GM12878 (cell line): ENCODE data around the gene CCNDBP1. TPM values are rescaled to one million over a fixed set of nuclear protein-coding genes. Genes with fewer than 3 reads are reported as not detected.

Source experiments
- ATAC-seq: fragments of 200-7000 bp; cut with Tn5 transposase; 3 replicates; pipeline ENCODE4 v1.9.1; 2020; ENCODE audit warnings: mild to moderate bottlenecking, moderate library complexity
- BruUV-seq: library from RNA; stranded (reverse); fragments of 400-500 nt; replicated peaks from 2 replicates; lab custom pipeline; 2021; lab: Mats Ljungman, UMichigan
- CTCF ChIA-PET: fragments of 300-600 bp; sonication (Branson Sonifier 250); formaldehyde crosslinking; extraction: SDS; loops from one replicate; lab custom pipeline; 2021; ENCODE audit warnings: inconsistent platforms; lab: Yijun Ruan, JAX
- POLR2A ChIA-PET: fragments of 350-600 bp; formaldehyde crosslinking; extraction: SDS; loops from one replicate; lab custom pipeline; 2021; ENCODE audit warnings: inconsistent platforms; lab: Charles Lee
- RAD21 ChIA-PET: fragments of 300-600 bp; sonication (Branson Sonifier 250); formaldehyde crosslinking; loops from one replicate; lab custom pipeline; 2023; ENCODE audit warnings: antibody characterized with exemption; ENCODE audit not compliant: unreplicated experiment; lab: Charles Lee
- SMC1A ChIA-PET: fragments of 300-600 bp; sonication (Branson Sonifier 250); formaldehyde crosslinking; loops from one replicate; lab custom pipeline; 2023; ENCODE audit not compliant: unreplicated experiment, uncharacterized antibody; lab: Charles Lee
- DNase-seq: peaks from one replicate; pipeline ENCODE4 v3.0.0-alpha.2; 2011; ENCODE audit warnings: low read depth, low spot score
- FAIRE-seq: peaks from 3 replicates; lab custom pipeline; 2011; peaks lifted over from hg19 to GRCh38; lab: Jason Lieb, UNC
- H2AFZ ChIP-seq: 2 replicates; pipeline ENCODE4 v1.6.0; 2011; ENCODE audit warnings: low read depth, low read length, control low read depth; ENCODE audit not compliant: control insufficient read depth
- H3K27ac ChIP-seq: 2 replicates; pipeline ENCODE4 v1.5.1; 2011; ENCODE audit warnings: control low read depth; ENCODE audit not compliant: control insufficient read depth, insufficient read depth
- H3K27me3 ChIP-seq, 2 experiments: replicated peaks in 1 of 2; 2 replicates each; pipeline versions ENCODE4 v1.6.0 to v1.6.1; 2011; ENCODE audit warnings: low read length in 1 of 2; ENCODE audit not compliant: control insufficient read depth in 2 of 2, insufficient read depth in 2 of 2
- H3K36me3 ChIP-seq, 2 experiments: 2 replicates each; pipeline ENCODE4 v1.5.1; 2011; ENCODE audit warnings: low read length in 1 of 2; ENCODE audit not compliant: control insufficient read depth in 2 of 2, insufficient read depth in 2 of 2
- H3K4me1 ChIP-seq: 2 replicates; pipeline ENCODE4 v1.6.1; 2011; ENCODE audit warnings: mild to moderate bottlenecking, low read length, moderate library complexity, mixed read lengths; ENCODE audit not compliant: control insufficient read depth, insufficient read depth
- H3K4me2 ChIP-seq: 2 replicates; pipeline ENCODE4 v1.6.0; 2011; ENCODE audit warnings: control low read depth; ENCODE audit not compliant: control insufficient read depth, insufficient read depth
- H3K4me3 ChIP-seq: fragments of 200-600 bp; sonication (generic); 2 replicates; pipeline ENCODE4 v1.5.1; 2016
- H3K79me2 ChIP-seq: 2 replicates; pipeline ENCODE4 v1.6.0; 2011; ENCODE audit warnings: low read length; ENCODE audit not compliant: control insufficient read depth, insufficient read depth
- H3K9ac ChIP-seq: 2 replicates; pipeline ENCODE4 v1.8.0; 2011; ENCODE audit warnings: low read length, control low read depth, mixed read lengths; ENCODE audit not compliant: control insufficient read depth, insufficient read depth
- H3K9me3 ChIP-seq: replicated peaks from 3 replicates; pipeline ENCODE4 v1.5.1; 2011; ENCODE audit warnings: mild to moderate bottlenecking, low read length; ENCODE audit not compliant: control insufficient read depth, insufficient read depth
- H4K20me1 ChIP-seq: 2 replicates; pipeline ENCODE4 v1.6.0; 2011; ENCODE audit not compliant: control insufficient read depth, insufficient read depth
- BCLAF1 ChIP-seq: fragments of 450-650 bp; IDR thresholded peaks from 2 replicates; pipeline ENCODE4 v1.6.1; 2017; ENCODE audit warnings: antibody characterized with exemption, mild to moderate bottlenecking, moderate library complexity
- EED ChIP-seq: sonication (generic); IDR thresholded peaks from 2 replicates; pipeline ENCODE4 v1.6.1; 2016; ENCODE audit warnings: antibody characterized with exemption, low read depth
- EP300 ChIP-seq, 2 experiments: fragments of 150-350 bp in 1 of 2; IDR thresholded peaks; 2 replicates each; pipeline ENCODE4 v1.6.1; 2011 to 2012; ENCODE audit warnings: low read depth in 2 of 2, low read length in 2 of 2, borderline replicate concordance in 1 of 2, improper control_type of control experiment in 1 of 2, inconsistent platforms in 1 of 2; ENCODE audit not compliant: control insufficient read depth in 1 of 2
- EZH2 ChIP-seq: IDR thresholded peaks from 2 replicates; pipeline ENCODE4 v1.6.1; 2012; ENCODE audit warnings: low read depth, mild to moderate bottlenecking, control low read depth, inconsistent platforms, low read length, borderline replicate concordance; ENCODE audit not compliant: control insufficient read depth
- KAT2A ChIP-seq: conservative IDR thresholded peaks from 2 replicates; pipeline ENCODE4 v1.6.1; 2011; ENCODE audit warnings: low read depth, low read length; ENCODE audit not compliant: control insufficient read depth
- NR2C2 ChIP-seq: IDR thresholded peaks from 2 replicates; pipeline ENCODE4 v1.6.1; 2011; ENCODE audit warnings: borderline replicate concordance, low read depth; ENCODE audit not compliant: control insufficient read depth, insufficient read length
- PAX8 ChIP-seq: fragments of 450-650 bp; IDR thresholded peaks from 2 replicates; pipeline ENCODE4 v1.6.1; 2017; ENCODE audit warnings: mild to moderate bottlenecking, moderate library complexity
- RUNX3 ChIP-seq: IDR thresholded peaks from 2 replicates; pipeline ENCODE4 v1.6.1; 2012; ENCODE audit warnings: low read length, inconsistent platforms
- WGBS: methylation state at CpG from one replicate; pipeline ENCODE4 v1.1.6; 2016; ENCODE audit warnings: low lambda C conversion rate; ENCODE audit not compliant: insufficient replicate concordance, insufficient coverage; ENCODE audit errors: missing lambda C conversion rate; 5-methylcytosine and 5-hydroxymethylcytosine counted together
- in situ Hi-C: fragments of 300-500 bp; cut with MboI; formaldehyde crosslinking; loops from 9 replicates; pipeline ENCODE4 v1.14.3; 2018; ENCODE audit warnings: mixed read lengths
- intact Hi-C: fragments of 100-400 bp; cut with micrococcal nuclease; formaldehyde crosslinking; loops from one replicate; pipeline ENCODE4 v1.14.2; 2022; ENCODE audit not compliant: unreplicated experiment
- polyA plus RNA-seq, 11 experiments: library from polyadenylated mRNA; depleted of rRNA in 4 of 11; unstranded in 6 of 11; stranded (reverse) in 5 of 11; fragments of >200 nt; fragmentation: Nextera tagmentation in 4 of 11; fragmentation: Illumina TruSeq in 1 of 11; extraction: Ambion mirVana in 4 of 11; extraction: Trizol in 1 of 11; gene quantifications; 1 replicate in 1 of 11; 2 replicates in 10 of 11; pipeline versions ENCODE4 v1.2.1 to v1.2.3, GENCODE V29; 2011 to 2016; ENCODE audit warnings: inconsistent platforms in 2 of 11, missing spikeins in 2 of 11, low read depth in 1 of 11
- total RNA-seq, 4 experiments: library from RNA; depleted of rRNA in 3 of 4; stranded (reverse); fragments of >200 nt in 3 of 4; fragmentation: Illumina TruSeq in 1 of 4; extraction: Trizol in 1 of 4; gene quantifications; 2 replicates each; pipeline versions ENCODE4 v1.2.1 to v1.2.3, GENCODE V29; 2013 to 2021
- TF ChIP-seq, protein P1 (sequence below): IDR thresholded peaks from 2 replicates; pipeline ENCODE4 v1.6.1; 2011; ENCODE audit warnings: borderline replicate concordance, low read depth, mild to moderate bottlenecking, moderate library complexity, low read length; ENCODE audit not compliant: insufficient read depth, poor library complexity, severe bottlenecking

CCNDBP1 gene
- total and polyA plus RNA-seq, 10 of the 15 experiments (the other 5 are each of a cell fraction or from before 2014, with no cell fraction given): 30.1 to 86.7 (median 42.2) TPM

DNA sequence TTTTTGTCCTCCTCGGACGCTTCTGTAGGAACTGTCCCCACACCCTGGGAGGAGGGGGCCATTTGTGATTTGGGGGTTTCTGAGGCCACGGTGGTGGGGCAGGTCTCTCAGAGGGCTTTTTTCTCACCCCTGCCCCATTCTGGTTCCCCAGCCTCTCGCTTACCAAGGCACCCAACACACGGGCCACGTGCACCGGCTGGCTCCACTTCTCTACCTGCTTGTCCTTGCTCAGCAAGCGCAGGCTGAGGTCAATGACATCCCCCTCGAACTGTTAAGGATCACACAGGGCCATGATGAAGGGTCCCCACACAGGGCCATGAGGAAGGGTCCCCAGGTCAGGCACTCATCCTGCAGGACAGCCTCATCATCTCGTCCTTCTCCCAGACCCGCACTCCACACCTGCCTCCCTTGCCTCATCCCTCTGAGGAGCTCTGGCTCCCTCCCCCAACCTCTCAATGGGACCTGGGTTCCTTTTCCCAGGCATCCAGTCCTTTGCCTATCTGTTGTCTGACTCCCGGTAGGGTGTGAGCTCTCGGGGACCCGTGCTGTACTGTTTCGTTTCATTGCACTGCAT, 25.1 kb downstream of the CCNDBP1 start (continued):
- TF ChIP-seq, protein P1, sequence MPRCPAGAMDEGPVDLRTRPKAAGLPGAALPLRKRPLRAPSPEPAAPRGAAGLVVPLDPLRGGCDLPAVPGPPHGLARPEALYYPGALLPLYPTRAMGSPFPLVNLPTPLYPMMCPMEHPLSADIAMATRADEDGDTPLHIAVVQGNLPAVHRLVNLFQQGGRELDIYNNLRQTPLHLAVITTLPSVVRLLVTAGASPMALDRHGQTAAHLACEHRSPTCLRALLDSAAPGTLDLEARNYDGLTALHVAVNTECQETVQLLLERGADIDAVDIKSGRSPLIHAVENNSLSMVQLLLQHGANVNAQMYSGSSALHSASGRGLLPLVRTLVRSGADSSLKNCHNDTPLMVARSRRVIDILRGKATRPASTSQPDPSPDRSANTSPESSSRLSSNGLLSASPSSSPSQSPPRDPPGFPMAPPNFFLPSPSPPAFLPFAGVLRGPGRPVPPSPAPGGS: no peak
- TF ChIP-seq NR2C2: no peak

DNA sequence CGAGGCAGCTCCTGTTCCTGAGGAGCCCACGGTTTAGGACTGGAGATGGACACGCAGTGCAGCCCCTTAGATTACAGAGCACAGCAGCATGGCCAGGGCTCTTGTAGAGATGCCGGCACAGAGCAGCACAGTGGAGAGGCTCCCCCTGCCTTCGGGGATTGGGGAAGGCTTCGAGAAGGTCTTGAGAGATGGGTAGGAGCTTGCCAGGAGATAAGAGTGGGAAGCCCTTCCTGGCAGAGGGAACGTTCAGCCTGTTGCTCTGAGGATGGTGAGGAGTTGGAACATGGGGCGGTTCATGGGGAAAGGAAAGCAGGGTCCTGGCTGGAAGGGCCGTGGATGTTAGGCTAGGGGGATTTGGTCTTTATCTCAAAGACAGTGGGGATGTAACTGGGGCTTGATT, 25.6 kb downstream of the CCNDBP1 start:
- no peak overlapping the region for H3K9ac ChIP-seq
- POLR2A ChIA-PET: no interaction called here
- H2AFZ ChIP-seq: no peak overlapping the region
- WGBS: 34% methylated on average over 9 of the region's 9 CpGs
- no peaks in the 10 kb centered on the region for H3K9me3 ChIP-seq
- H3K4me1 ChIP-seq: no peaks in the 10 kb centered on the region
- DNase-seq (no peak), FAIRE-seq (no peak), ATAC-seq (no peak)
- TF ChIP-seq BCLAF1: no peak
- TF ChIP-seq EED: no peak
- TF ChIP-seq EP300 (IDR thresholded peaks at IDR 0.05; ENCODE audit: borderline replicate concordance in 1 of 2, control insufficient read depth in 1 of 2, low read depth in 2 of 2, low read length in 2 of 2): no peak
- TF ChIP-seq PAX8: no peak
- no peak for TF ChIP-seq RUNX3
- TF ChIP-seq KAT2A: no peak
- no peak for TF ChIP-seq EZH2
- in situ Hi-C loops: no loop called here
- H3K27ac ChIP-seq: no peak overlapping the region
- no peaks in the 10 kb centered on the region for H4K20me1 ChIP-seq
- SMC1A ChIA-PET: interaction anchor here (1.0 to 3.9 kb wide), 4 partner anchors 15 to 75 kb away, joined by 3 to 12 read pairs (median 4); no protein-coding TSS in a partner anchor
- no peaks in the 10 kb centered on the region for H3K36me3 ChIP-seq
- BruUV-seq: no TSS peak
- no peak overlapping the region for H3K4me2 ChIP-seq
- no peak overlapping the region for H3K4me3 ChIP-seq
- RAD21 ChIA-PET: interaction anchor here (1.4 kb wide), 1 partner anchor 76 kb away, joined by 3 read pairs; no protein-coding TSS in a partner anchor
- intact Hi-C loops: no loop called here
- CTCF ChIA-PET: interaction anchor here (1.0 to 3.1 kb wide), 3 partner anchors 11 to 74 kb away, joined by 5 to 12 read pairs (median 7); no protein-coding TSS in a partner anchor
- H3K27me3 ChIP-seq: peaks cover 0 to 3% of the 10 kb centered on the region in 2 experiments; a peak in 2 of 4 replicates
- no peaks in the 10 kb centered on the region for H3K79me2 ChIP-seq
